AG04449 (cell line): ENCODE measurements around the gene MASP2.
"Not testable (repeated sequence)": the region's sequence is repeated elsewhere in the genome, so short reads cannot be mapped to it uniquely, and the experiment has no call there.

Source experiments
- CTCF ChIA-PET: fragments of 350-600 bp; formaldehyde crosslinking; extraction: SDS; loops from one replicate; lab custom pipeline; 2021; ENCODE audit warnings: antibody characterized with exemption; lab: Yijun Ruan, JAX
- POLR2A ChIA-PET: fragments of 400-600, 350-600 bp; formaldehyde crosslinking; extraction: SDS; loops from one replicate; lab custom pipeline; 2020; ENCODE audit warnings: antibody characterized with exemption, inconsistent platforms; lab: Yijun Ruan, JAX
- DNase-seq: peaks from one replicate; pipeline ENCODE4 v3.0.0-alpha.2; 2010; ENCODE audit warnings: low read depth, low spot score
- H3K4me3 ChIP-seq: 2 replicates; pipeline ENCODE4 v1.5.1; 2011; ENCODE audit warnings: low read depth, mild to moderate bottlenecking, control low read depth, low read length
- TF ChIP-seq, protein P1 (sequence below): IDR thresholded peaks from one replicate; pipeline ENCODE4 v1.5.1; 2011; ENCODE audit warnings: mild to moderate bottlenecking, moderate library complexity, low read length, control low read depth, inconsistent platforms; ENCODE audit not compliant: insufficient read depth; ENCODE audit errors: missing control alignments

MASP2 gene

DNA sequence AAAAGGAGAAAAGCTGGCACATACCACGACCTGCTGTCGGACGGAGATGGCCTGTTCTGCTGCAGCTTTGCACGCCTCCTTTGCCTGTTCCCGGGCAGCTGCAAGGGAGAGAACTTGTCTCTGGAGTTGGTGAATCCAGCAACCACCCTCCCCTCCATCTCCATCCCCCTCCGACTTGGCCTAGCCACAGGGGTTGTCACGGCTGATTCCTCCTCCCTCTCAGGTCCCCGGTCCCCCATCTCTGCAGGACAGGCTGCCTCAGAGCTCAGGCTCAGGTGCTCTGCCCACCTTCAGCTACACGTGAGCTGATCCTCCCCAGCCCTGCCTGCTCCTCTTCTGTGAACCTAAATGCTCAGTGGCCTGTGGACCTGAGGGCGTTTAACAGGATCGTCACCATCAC, 23.8 kb upstream of the MASP2 start:
- no peak overlapping the region for H3K4me3 ChIP-seq
- ChIA-PET CTCF (interaction anchor here (1.1 to 2.8 kb wide), 3 partner anchors 10 to 33 kb away, joined by 3 to 12 read pairs (median 4); no protein-coding TSS in a partner anchor), POLR2A (interaction anchor here (1.9 kb wide), 1 partner anchor 11 kb away, joined by 5 read pairs; the partner anchor contains the start of gene SRM)
- TF ChIP-seq, protein P1, sequence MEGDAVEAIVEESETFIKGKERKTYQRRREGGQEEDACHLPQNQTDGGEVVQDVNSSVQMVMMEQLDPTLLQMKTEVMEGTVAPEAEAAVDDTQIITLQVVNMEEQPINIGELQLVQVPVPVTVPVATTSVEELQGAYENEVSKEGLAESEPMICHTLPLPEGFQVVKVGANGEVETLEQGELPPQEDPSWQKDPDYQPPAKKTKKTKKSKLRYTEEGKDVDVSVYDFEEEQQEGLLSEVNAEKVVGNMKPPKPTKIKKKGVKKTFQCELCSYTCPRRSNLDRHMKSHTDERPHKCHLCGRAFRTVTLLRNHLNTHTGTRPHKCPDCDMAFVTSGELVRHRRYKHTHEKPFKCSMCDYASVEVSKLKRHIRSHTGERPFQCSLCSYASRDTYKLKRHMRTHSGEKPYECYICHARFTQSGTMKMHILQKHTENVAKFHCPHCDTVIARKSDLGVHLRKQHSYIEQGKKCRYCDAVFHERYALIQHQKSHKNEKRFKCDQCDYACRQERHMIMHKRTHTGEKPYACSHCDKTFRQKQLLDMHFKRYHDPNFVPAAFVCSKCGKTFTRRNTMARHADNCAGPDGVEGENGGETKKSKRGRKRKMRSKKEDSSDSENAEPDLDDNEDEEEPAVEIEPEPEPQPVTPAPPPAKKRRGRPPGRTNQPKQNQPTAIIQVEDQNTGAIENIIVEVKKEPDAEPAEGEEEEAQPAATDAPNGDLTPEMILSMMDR = no peak
- DNase-seq = no peak

DNA sequence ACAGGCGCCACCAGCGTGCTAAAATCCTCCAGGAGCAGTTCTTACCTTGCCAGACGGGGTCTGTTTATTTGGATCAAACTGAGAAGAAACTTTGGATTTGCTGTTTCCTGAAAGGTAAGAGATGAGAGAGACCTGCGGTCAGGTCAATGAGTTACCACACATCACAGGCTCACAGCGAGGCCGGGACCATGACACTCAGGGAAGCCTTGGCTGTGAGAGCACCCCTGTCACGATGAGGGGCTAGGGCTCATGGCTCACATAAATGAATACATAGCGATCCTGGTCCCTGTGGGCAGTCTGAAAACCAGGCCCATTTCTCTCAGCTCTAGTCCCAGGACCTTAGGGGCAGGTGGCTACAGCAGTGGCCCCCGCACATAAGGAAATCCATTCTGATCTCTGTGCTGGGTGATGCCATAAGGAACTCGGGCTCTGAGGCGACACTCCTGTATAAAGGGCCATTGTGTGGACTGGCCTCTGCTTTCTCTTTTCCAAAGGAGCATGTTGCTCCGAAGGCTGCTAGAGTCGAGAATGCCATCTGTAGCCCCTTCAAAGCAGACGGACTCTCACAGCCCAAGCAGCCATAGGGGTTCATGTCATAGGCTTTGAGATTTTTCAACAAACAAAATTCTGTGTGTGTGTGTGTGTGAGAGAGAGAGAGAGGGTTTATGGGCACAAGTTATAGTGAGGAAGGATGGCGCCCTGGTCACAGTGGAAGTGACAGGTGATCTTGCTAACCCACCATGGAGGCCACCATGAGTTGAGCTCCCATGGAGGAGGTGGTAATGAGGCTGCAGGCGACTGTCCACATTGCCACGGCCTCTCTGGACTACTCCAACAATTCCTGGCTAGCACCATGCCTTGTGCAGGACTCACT, 21.8 kb upstream of the MASP2 start:
- ChIA-PET CTCF (interaction anchor here (0.9 to 2.8 kb wide), 4 partner anchors 8 to 574 kb away, joined by 3 to 12 read pairs (median 4); no protein-coding TSS in a partner anchor), POLR2A (interaction anchor here (1.9 kb wide), 1 partner anchor 9 kb away, joined by 5 read pairs; the partner anchor contains the start of gene SRM)
- TF ChIP-seq, protein P1 = no peak
- no peak for DNase-seq
- no peak overlapping the region for H3K4me3 ChIP-seq

DNA sequence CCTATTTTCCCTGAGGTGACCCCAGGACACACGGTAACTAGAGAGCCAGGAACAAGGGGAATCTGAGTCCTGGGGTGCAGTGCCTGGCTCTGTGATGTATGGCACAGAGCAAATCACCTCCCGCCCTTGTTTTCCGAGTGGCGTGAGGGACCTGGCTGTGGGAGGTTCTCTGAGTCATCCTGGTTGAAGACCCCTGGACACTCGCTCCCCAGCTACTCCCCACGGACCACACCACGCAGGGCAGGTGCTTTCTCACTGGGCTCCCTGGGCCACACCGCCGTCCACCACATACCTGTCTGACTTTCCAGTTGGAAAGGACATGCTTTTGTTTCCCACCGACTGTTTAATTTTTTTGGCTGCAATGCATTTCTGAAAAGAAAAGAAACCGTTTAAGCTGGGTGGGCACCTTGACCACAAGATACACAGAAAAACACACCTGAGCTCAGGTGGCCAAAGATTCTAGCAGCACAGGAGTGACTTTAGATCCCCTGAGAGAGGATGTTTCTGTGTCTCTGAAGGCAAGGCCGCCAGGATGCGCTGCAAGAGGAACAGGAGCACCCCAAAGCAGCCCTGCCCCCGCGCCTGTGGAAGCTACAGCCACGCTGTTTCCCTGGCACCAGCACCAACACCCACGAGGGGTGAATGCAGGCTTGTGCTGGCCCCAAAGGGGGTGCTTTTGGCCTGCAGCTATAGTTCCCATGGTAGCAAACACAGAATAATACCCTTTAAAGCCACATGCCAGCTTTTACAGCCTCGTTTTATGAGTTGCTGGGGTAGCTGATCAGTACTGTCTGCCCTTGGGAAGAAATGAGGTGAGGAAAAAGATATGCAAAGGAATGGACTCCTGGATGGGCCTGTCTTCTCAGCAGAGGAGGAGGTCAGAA, 20.9 kb upstream of the MASP2 start:
- no peak overlapping the region for H3K4me3 ChIP-seq
- no peak for DNase-seq
- ChIA-PET CTCF (interaction anchor here (1.5 kb wide), 1 partner anchor 10 kb away, joined by 5 read pairs; no protein-coding TSS in a partner anchor), POLR2A (no interaction called here)
- TF ChIP-seq, protein P1 = no peak

DNA sequence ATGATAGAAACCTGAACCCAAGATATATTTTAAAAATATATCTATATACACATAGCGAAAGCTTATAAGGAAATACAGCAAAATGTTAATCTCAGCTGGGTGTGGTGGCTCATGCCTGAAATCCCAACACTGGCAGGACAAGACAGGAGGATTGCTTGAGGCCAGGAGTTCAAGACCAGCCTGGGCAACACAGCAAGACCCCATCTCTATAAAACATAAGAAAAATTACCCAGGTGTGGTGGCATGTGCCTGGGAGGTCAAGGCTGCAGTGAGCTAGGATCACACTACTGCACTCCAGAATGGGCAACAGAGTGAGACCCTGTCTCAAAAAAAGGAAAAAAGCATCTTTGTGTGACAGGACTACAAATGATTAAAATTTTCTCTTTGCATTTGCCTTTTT, 18.8 kb upstream of the MASP2 start:
- DNase-seq = no peak
- ChIA-PET CTCF (interaction anchor here (2.7 kb wide), 1 partner anchor 28 kb away, joined by 17 read pairs; no protein-coding TSS in a partner anchor), POLR2A (no interaction called here)
- no peak overlapping the region for H3K4me3 ChIP-seq
- TF ChIP-seq, protein P1 = no peak

DNA sequence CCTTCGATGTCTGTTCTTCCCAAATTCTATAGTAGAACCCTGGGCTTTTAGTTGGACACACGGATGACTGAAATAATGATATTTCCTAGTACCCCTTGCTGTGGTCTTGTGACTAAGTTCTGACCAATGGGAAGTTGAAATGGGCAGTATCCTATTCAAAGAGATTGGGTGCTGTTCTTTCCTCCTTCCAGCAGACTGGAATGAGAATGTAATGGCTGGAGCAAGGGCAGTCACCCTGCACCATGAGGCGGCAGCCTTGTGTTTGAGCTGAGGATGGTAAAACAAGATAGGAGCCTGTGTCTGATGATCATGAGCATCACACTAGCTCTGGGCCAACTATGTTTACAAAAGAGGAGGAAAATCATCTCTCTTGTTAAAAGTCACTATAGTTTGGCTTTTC, 17.9 kb upstream of the MASP2 start:
- no peak overlapping the region for H3K4me3 ChIP-seq
- no peak for DNase-seq
- ChIA-PET CTCF (interaction anchor here (2.7 kb wide), 1 partner anchor 27 kb away, joined by 17 read pairs; no protein-coding TSS in a partner anchor), POLR2A (no interaction called here)
- TF ChIP-seq, protein P1 = no peak

DNA sequence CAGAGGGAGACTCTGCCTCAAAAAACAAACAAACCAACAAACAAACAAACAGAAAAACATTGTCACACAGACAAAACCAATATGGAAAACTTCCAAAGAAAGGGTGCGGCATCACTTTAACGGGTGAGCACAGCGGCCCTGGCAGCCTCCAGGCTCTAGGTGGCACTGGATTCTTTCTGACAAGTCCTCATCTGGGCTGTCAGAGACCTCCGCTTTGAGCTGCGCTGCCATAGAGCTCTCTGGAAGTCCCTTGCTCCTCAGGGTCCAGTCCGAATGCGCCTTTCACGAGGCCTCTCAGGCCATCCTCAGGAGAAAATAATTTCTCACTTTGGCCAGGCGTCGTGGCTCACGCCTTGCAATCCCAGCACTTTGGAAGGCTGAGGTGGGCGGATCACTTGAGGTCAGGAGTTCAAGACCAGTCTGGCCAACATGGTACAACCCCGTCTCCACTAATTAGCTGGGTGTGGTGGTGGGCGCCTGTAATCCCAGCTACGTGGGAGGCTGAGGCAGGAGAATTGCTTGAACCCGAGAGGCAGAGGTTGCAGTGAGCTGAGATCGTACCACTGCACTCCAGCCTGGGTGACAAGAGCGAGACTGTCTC, 17.0 kb upstream of the MASP2 start:
- POLR2A ChIA-PET, H3K4me3 ChIP-seq, DNase-seq: not testable (repeated sequence)
- CTCF ChIA-PET = interaction anchor here (2.7 kb wide), 1 partner anchor 26 kb away, joined by 17 read pairs; no protein-coding TSS in a partner anchor
